PC-9 (cell line): ENCODE results near the gene KISS1R.

Experiments used
- CTCF ChIP-seq: fragments of 200-600 bp; sonication (generic); conservative IDR thresholded peaks from 2 replicates; pipeline ENCODE4 v1.6.1; 2017; ENCODE audit warnings: mixed run types, antibody characterized with exemption, mild to moderate bottlenecking, moderate library complexity
- EZH2 ChIP-seq: fragments of 200-600 bp; sonication (generic); IDR thresholded peaks from 2 replicates; pipeline ENCODE4 v1.8.0; 2017; ENCODE audit warnings: antibody characterized with exemption, low read depth

DNA sequence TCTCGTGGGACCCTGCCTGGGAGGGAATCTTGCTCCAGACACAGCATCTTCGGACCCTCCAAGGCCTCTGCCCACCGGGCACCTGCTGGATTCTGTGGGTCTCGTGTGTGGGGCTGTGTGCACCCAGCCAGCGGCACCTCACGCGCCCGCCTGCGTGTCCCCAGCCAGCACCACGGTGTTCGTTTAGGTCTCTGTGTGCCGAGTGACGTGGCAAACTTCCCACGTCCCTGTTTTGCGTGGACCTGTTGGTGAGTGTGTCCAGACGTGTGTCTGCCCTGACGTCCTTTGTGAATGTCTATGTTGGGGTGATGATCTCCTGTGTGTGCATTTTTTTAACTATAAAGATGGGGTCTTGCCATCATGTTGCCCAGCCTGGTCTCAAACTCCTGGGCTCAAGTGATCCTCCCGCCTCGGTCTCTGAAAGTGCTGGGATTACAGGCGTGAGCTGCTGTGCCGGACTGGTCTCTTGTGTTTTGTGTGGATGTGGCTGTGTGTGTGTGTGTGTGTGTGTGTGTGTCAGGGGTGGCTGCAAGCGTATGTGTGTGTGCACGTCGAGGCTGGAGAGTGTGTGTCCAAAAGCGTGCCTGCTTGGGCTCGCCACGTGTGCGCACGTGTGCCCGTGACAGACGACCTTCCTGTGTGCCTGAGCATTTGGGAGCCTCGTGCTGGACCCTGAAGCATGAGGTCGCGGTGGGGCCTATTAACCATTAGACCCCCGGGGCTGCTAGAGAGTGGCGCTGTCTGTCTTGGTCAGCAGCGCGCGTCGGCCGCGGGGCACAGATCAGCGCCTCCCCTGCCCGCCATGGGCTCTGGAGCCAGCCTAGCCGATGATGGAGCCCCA is 24.4 kb downstream of the KISS1R start:
- TF ChIP-seq CTCF (no peak), EZH2 (no peak)
